Smooth muscle cell (in vitro differentiated cells): ENCODE results near the gene SKAP1. TPM values are rescaled to one million over a fixed set of nuclear protein-coding genes. Genes with fewer than 3 reads are reported as not detected.

Experiments
- DNase-seq: peaks from one replicate; lab custom pipeline; 2025; ENCODE audit not compliant: unreplicated experiment; lab: John Stamatoyannopoulos, UW
- H2AFZ ChIP-seq: fragments of 200-600 bp; sonication (generic); 2 replicates; pipeline ENCODE4 v1.6.0; 2016; ENCODE audit warnings: antibody characterized with exemption, low read depth, mild to moderate bottlenecking
- H3F3A ChIP-seq: fragments of 200-600 bp; sonication (generic); 2 replicates; pipeline ENCODE4 v1.6.0; 2017; ENCODE audit warnings: antibody characterized with exemption, low read depth
- H3K27ac ChIP-seq: fragments of 200-600 bp; sonication (generic); 2 replicates; pipeline ENCODE4 v1.5.1; 2016; ENCODE audit warnings: low read depth, mild to moderate bottlenecking
- H3K27me3 ChIP-seq: fragments of 200-600 bp; sonication (generic); 2 replicates; pipeline ENCODE4 v1.6.1; 2016; ENCODE audit warnings: low read depth, mild to moderate bottlenecking
- H3K36me3 ChIP-seq: fragments of 200-600 bp; sonication (generic); 2 replicates; pipeline ENCODE4 v1.5.1; 2016; ENCODE audit warnings: low read depth
- H3K4me1 ChIP-seq: fragments of 200-600 bp; sonication (generic); 2 replicates; pipeline ENCODE4 v1.5.1; 2016; ENCODE audit warnings: low read depth
- H3K4me2 ChIP-seq: fragments of 200-600 bp; sonication (generic); 2 replicates; pipeline ENCODE4 v1.6.0; 2016; ENCODE audit warnings: mild to moderate bottlenecking
- H3K4me3 ChIP-seq: fragments of 200-600 bp; sonication (generic); 2 replicates; pipeline ENCODE4 v1.5.1; 2016; ENCODE audit warnings: mild to moderate bottlenecking
- H3K79me2 ChIP-seq: fragments of 200-600 bp; sonication (generic); 2 replicates; pipeline ENCODE4 v1.6.0; 2016; ENCODE audit warnings: low read depth, mild to moderate bottlenecking
- H3K9ac ChIP-seq: fragments of 200-600 bp; sonication (generic); 2 replicates; pipeline ENCODE4 v1.6.0; 2016; ENCODE audit warnings: low read depth
- H3K9me3 ChIP-seq: fragments of 200-600 bp; sonication (generic); replicated peaks from 2 replicates; pipeline ENCODE4 v1.5.1; 2016; ENCODE audit warnings: low read depth
- H4K20me1 ChIP-seq: fragments of 200-600 bp; sonication (generic); 2 replicates; pipeline ENCODE4 v1.6.0; 2016; ENCODE audit warnings: low read depth
- WGBS: methylation state at CpG from one replicate; pipeline ENCODE4 v1.1.7; 2016; ENCODE audit warnings: low lambda C conversion rate; 5-methylcytosine and 5-hydroxymethylcytosine counted together
- polyA plus RNA-seq: library from polyadenylated mRNA; unstranded; fragments of >200 nt; fragmentation: Nextera tagmentation; extraction: Ambion mirVana; gene quantifications from 2 replicates; pipeline ENCODE4 v1.2.1, GENCODE V29; 2016
- total RNA-seq: library from RNA; depleted of rRNA; stranded (reverse); fragments of >200 nt; gene quantifications from 2 replicates; pipeline ENCODE4 v1.2.3, GENCODE V29; 2014
- TF ChIP-seq, protein P1 (sequence below): fragments of 200-600 bp; sonication (generic); IDR thresholded peaks from 2 replicates; pipeline ENCODE4 v1.5.1; 2017; ENCODE audit warnings: borderline replicate concordance, mild to moderate bottlenecking, antibody characterized with exemption; ENCODE audit not compliant: insufficient read depth, poor library complexity, severe bottlenecking

Gene SKAP1
- total and polyA plus RNA-seq, 2 experiments from 2014 or later: not detected

DNA sequence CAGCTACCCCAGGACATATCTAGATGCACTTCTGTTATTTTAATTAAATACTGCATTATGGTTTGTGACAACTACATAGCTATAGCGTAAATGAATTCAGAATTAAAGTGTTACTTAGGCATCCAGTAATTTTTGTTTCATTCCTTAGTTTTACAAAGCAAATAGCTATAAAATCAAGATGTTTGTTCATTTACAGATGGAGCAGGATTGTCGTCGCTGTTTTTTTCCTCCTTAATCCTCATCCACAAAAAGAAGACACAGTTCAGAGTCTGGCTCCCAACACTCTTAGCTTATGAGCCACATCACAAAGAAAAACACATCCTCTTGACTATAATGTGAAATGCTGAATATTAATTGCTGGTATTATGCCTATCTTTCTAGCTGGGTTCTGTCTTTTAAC, 278.8 kb downstream of the SKAP1 start:
- no peak for DNase-seq
- Histone ChIP-seq H3F3A (no peaks in the 10 kb centered on the region), H3K79me2 (no peaks in the 10 kb centered on the region), H3K4me2 (no peak overlapping the region), H2AFZ (no peak overlapping the region), H3K4me1 (no peaks in the 10 kb centered on the region), H3K9ac (no peak overlapping the region), H3K9me3 (no peaks in the 10 kb centered on the region), H3K4me3 (no peak overlapping the region), H3K36me3 (no peaks in the 10 kb centered on the region), H3K27me3 (peaks cover 87% of the 10 kb centered on the region), H4K20me1 (no peaks in the 10 kb centered on the region), H3K27ac (no peak overlapping the region)
- TF ChIP-seq, protein P1, sequence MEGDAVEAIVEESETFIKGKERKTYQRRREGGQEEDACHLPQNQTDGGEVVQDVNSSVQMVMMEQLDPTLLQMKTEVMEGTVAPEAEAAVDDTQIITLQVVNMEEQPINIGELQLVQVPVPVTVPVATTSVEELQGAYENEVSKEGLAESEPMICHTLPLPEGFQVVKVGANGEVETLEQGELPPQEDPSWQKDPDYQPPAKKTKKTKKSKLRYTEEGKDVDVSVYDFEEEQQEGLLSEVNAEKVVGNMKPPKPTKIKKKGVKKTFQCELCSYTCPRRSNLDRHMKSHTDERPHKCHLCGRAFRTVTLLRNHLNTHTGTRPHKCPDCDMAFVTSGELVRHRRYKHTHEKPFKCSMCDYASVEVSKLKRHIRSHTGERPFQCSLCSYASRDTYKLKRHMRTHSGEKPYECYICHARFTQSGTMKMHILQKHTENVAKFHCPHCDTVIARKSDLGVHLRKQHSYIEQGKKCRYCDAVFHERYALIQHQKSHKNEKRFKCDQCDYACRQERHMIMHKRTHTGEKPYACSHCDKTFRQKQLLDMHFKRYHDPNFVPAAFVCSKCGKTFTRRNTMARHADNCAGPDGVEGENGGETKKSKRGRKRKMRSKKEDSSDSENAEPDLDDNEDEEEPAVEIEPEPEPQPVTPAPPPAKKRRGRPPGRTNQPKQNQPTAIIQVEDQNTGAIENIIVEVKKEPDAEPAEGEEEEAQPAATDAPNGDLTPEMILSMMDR: no peak
- WGBS: 90% methylated on average over 3 of the region's 3 CpGs

DNA sequence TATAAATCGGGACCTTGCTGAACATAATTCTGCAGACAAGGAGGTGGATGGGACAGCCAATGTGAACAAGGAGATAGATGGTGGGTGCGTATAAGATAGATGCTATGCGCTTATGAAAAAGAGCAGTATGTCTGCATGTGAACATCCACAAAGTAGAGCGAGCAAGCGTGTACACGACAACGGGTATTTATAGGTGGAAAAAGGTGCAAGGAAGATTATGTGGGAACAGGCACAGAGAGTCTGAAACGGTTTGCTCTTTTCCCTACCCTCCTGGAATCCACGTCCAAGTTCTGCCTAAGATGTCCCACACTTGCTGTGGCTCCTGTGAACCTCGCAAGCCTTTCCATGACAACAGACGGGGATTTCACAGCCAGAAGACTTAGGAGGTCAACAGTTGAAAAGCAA, 279.4 kb downstream of the SKAP1 start:
- no peaks in the 10 kb centered on the region for H3K4me1 ChIP-seq

DNA sequence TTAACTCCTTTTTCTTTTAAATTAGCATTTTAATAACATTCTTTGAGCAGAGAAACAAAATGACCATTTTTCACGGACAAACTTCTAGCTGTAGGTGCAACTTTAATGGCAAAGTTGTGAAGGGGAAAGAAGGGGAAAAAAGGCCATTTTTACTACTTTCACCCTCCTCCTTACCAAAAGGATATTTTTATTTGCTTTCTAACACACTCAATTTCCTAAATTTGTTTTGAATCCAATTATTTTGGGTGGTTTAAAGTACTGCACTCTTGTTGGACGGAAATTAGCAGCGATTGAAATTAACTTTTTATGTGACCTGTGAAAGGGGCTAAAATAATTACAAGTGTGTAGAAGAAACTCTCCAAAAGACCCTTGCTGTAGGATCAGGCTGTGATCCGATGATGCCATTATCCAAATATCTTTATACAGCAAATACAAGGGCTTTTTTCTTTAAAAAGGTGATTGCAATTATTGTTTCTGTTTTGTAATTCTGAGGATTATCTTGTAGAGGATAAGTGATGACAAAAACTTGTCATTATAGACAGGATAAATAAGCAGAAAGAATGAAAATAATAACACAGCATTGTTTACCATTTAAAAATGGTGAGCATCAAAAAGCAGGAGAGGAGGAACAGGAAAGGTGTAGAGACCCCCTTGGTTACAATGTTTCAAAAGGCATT, 280.1 kb downstream of the SKAP1 start:
- Histone ChIP-seq H3K4me3 (no peak overlapping the region), H3K27me3 (peaks cover 80% of the 10 kb centered on the region)
- 76% methylated on average over 4 of the region's 4 CpGs for WGBS

More for the DNA sequence above, 279.4 kb downstream of the SKAP1 start:
- Histone ChIP-seq H3K4me3 (no peak overlapping the region), H3K79me2 (no peaks in the 10 kb centered on the region), H2AFZ (no peak overlapping the region), H3K27ac (no peak overlapping the region), H4K20me1 (no peaks in the 10 kb centered on the region), H3K4me2 (no peak overlapping the region), H3K9me3 (no peaks in the 10 kb centered on the region), H3F3A (no peaks in the 10 kb centered on the region), H3K27me3 (peaks cover 81% of the 10 kb centered on the region), H3K36me3 (no peaks in the 10 kb centered on the region), H3K9ac (no peak overlapping the region)
- TF ChIP-seq, protein P1: no peak
- 76% methylated on average over 11 of the region's 11 CpGs for WGBS
- DNase-seq: no peak

More for the DNA sequence above, 280.1 kb downstream of the SKAP1 start:
- H3K79me2 ChIP-seq: no peaks in the 10 kb centered on the region
- H3K9me3 ChIP-seq: no peaks in the 10 kb centered on the region
- TF ChIP-seq, protein P1: no peak
- no peaks in the 10 kb centered on the region for H3K4me1 ChIP-seq
- H2AFZ ChIP-seq: no peak overlapping the region
- no peaks in the 10 kb centered on the region for H3K36me3 ChIP-seq
- H3K9ac ChIP-seq: no peak overlapping the region
- no peak overlapping the region for H3K27ac ChIP-seq
- DNase-seq: no peak
- H3K4me2 ChIP-seq: no peak overlapping the region
- no peaks in the 10 kb centered on the region for H4K20me1 ChIP-seq
- H3F3A ChIP-seq: no peaks in the 10 kb centered on the region
